Ishikawa (cell line): ENCODE measurements around the gene EVA1A.

Experiments used
- CEBPB ChIP-seq: IDR thresholded peaks from 2 replicates; pipeline ENCODE4 v1.6.1; 2012
- CREB1 ChIP-seq: IDR thresholded peaks from 2 replicates; pipeline ENCODE4 v1.6.1; 2012; ENCODE audit warnings: low read depth
- EGR1 ChIP-seq: IDR thresholded peaks from 2 replicates; pipeline ENCODE4 v1.6.1; 2012
- EP300 ChIP-seq: IDR thresholded peaks from 2 replicates; pipeline ENCODE4 v1.6.1; 2012; ENCODE audit warnings: borderline replicate concordance
- FOXM1 ChIP-seq: IDR thresholded peaks from 2 replicates; pipeline ENCODE4 v1.6.1; 2012; ENCODE audit warnings: low read depth, borderline replicate concordance
- MAX ChIP-seq: IDR thresholded peaks from 2 replicates; pipeline ENCODE4 v1.6.1; 2012
- NFIC ChIP-seq: IDR thresholded peaks from 2 replicates; pipeline ENCODE4 v1.6.1; 2012
- RAD21 ChIP-seq: IDR thresholded peaks from 2 replicates; pipeline ENCODE4 v1.6.1; 2012; ENCODE audit warnings: low read depth
- TAF1 ChIP-seq: IDR thresholded peaks from 2 replicates; pipeline ENCODE4 v1.6.1; 2012; ENCODE audit warnings: low read depth, mild to moderate bottlenecking
- TCF12 ChIP-seq: IDR thresholded peaks from 2 replicates; pipeline ENCODE4 v1.6.1; 2012; ENCODE audit warnings: low read depth
- TEAD4 ChIP-seq: IDR thresholded peaks from 2 replicates; pipeline ENCODE4 v1.6.1; 2012
- USF1 ChIP-seq: IDR thresholded peaks from 2 replicates; pipeline ENCODE4 v1.6.1; 2012
- YY1 ChIP-seq: IDR thresholded peaks from 2 replicates; pipeline ENCODE4 v1.6.1; 2012; ENCODE audit warnings: low read depth
- ZBTB7A ChIP-seq: IDR thresholded peaks from 2 replicates; pipeline ENCODE4 v1.6.1; 2012; ENCODE audit warnings: low read depth
- TF ChIP-seq, protein P1 (sequence below): IDR thresholded peaks from 2 replicates; pipeline ENCODE4 v1.6.1; 2012; ENCODE audit warnings: low read depth, mild to moderate bottlenecking

EVA1A gene

DNA sequence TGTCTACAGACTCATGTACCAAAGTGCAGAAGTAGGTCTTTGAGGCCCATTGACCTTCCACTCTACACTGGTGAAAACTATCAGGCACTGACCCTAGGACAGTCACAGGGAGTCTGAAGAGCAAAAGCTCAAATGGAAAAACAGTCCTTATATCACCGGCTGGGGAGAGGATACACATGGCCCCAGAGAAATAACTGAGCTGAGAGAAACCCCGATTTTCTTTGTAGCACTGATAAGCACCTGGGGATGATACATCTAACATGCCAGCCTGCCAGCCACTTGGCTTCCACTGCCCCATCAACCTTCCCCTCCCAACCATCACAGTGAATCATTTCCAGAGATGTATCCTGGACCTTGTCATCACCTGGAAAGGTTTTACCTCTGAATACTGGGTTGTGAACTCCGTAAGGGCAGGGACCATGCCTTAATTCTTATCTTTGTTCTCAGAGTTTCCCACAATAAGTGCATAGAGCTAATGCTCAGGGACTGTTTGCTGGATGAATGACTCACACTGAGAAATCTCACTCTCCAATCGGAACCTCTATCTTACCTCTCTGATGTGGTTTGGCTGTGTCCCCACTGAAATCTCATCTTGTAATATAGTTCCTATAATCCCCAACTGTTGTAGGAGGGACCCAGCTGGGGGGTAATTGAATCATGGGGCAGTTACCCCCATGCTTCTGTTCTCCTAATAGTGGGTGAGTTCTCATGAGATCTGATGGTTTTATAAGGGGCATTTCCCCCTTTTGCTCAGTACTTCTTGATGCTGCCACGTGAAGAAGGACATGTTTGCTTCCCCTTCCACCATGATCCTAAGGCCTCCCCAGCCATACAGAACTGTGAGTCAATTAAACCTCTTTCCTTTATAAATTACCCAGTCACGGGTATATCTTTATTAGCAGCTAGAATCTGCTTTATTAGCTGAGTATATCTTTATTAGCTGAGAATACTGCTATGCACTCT is 37.1 kb downstream of the EVA1A start:
- TF ChIP-seq MAX (no peak), TEAD4 (no peak), TAF1 (no peak), CREB1 (no peak), ZBTB7A (no peak), TCF12 (no peak), YY1 (no peak), CEBPB (no peak), USF1 (no peak), FOXM1 (no peak), EP300 (no peak), RAD21 (no peak), EGR1 (no peak), NFIC (no peak)
- TF ChIP-seq, protein P1, sequence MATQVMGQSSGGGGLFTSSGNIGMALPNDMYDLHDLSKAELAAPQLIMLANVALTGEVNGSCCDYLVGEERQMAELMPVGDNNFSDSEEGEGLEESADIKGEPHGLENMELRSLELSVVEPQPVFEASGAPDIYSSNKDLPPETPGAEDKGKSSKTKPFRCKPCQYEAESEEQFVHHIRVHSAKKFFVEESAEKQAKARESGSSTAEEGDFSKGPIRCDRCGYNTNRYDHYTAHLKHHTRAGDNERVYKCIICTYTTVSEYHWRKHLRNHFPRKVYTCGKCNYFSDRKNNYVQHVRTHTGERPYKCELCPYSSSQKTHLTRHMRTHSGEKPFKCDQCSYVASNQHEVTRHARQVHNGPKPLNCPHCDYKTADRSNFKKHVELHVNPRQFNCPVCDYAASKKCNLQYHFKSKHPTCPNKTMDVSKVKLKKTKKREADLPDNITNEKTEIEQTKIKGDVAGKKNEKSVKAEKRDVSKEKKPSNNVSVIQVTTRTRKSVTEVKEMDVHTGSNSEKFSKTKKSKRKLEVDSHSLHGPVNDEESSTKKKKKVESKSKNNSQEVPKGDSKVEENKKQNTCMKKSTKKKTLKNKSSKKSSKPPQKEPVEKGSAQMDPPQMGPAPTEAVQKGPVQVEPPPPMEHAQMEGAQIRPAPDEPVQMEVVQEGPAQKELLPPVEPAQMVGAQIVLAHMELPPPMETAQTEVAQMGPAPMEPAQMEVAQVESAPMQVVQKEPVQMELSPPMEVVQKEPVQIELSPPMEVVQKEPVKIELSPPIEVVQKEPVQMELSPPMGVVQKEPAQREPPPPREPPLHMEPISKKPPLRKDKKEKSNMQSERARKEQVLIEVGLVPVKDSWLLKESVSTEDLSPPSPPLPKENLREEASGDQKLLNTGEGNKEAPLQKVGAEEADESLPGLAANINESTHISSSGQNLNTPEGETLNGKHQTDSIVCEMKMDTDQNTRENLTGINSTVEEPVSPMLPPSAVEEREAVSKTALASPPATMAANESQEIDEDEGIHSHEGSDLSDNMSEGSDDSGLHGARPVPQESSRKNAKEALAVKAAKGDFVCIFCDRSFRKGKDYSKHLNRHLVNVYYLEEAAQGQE = no peak

- TF ChIP-seq FOXM1 (no peak), EGR1 (no peak)
These were observed 38.0 kb downstream of the EVA1A start for GRCh38 chr2:75522543-75523312.

- TF ChIP-seq MAX (no peak), FOXM1 (no peak), CEBPB (no peak), ZBTB7A (no peak), NFIC (no peak), EGR1 (no peak), EP300 (no peak), RAD21 (no peak), YY1 (no peak)
- TF ChIP-seq, protein P1 = no peak
These were observed 39.4 kb downstream of the EVA1A start for GRCh38 chr2:75521225-75521872.

- TF ChIP-seq MAX (no peak), NFIC (no peak), USF1 (no peak), TEAD4 (no peak), CEBPB (no peak), CREB1 (no peak)
These were observed 40.9 kb downstream of the EVA1A start for GRCh38 chr2:75519843-75520242.
